HL-60 (cell line): Measurements from ENCODE around the gene MPP4.

Source experiments
- DNase-seq, 2 experiments: peaks; one replicate each; pipeline ENCODE4 v3.0.0-alpha.2; 2010 to 2020; ENCODE audit warnings: low read depth in 1 of 2, low spot score in 1 of 2
- H3K27ac ChIP-seq: fragments of 250-450 bp; sonication (Bioruptor Pico); replicated peaks from 2 replicates; pipeline ENCODE4 v1.5.1; 2020; ENCODE audit warnings: mild to moderate bottlenecking, moderate library complexity
- H3K27me3 ChIP-seq: fragments of 250-450 bp; sonication (Bioruptor Pico); 2 replicates; pipeline ENCODE4 v1.5.1; 2021; ENCODE audit warnings: mild to moderate bottlenecking, moderate library complexity; ENCODE audit not compliant: insufficient read depth, poor library complexity, severe bottlenecking
- H3K4me3 ChIP-seq: replicated peaks from 2 replicates; pipeline ENCODE4 v1.5.1; 2011; ENCODE audit warnings: mild to moderate bottlenecking, control low read depth, low read length; ENCODE audit not compliant: insufficient read depth
- CTCF ChIP-seq: IDR thresholded peaks from one replicate; pipeline ENCODE4 v1.5.1; 2011; ENCODE audit warnings: low read length, control low read depth, inconsistent platforms; ENCODE audit not compliant: insufficient read depth
- GABPA ChIP-seq: IDR thresholded peaks from 2 replicates; pipeline ENCODE4 v1.6.1; 2012; ENCODE audit warnings: low read depth
- POLR2AphosphoS5 ChIP-seq: IDR thresholded peaks from 2 replicates; pipeline ENCODE4 v1.6.1; 2012; ENCODE audit warnings: low read depth
- REST ChIP-seq: IDR thresholded peaks from 2 replicates; pipeline ENCODE4 v1.6.1; 2012; ENCODE audit warnings: low read depth; ENCODE audit not compliant: insufficient replicate concordance
- SPI1 ChIP-seq: IDR thresholded peaks from 2 replicates; pipeline ENCODE4 v1.6.1; 2012; ENCODE audit warnings: low read depth, mild to moderate bottlenecking, borderline replicate concordance

Gene MPP4

GRCh38 chr2:201712726-201713125 lies 14.3 kb upstream of the MPP4 start:
- H3K27ac ChIP-seq: no peak overlapping the region
- TF ChIP-seq POLR2AphosphoS5 (no peak), GABPA (no peak), SPI1 (no peak), CTCF (no peak), REST (no peak)
- no peak for DNase-seq
- no peaks in the 10 kb centered on the region for H3K27me3 ChIP-seq
- H3K4me3 ChIP-seq: no peak overlapping the region

GRCh38 chr2:201709747-201710146 lies 11.3 kb upstream of the MPP4 start:
- Histone ChIP-seq H3K27ac (no peak overlapping the region), H3K4me3 (no peak overlapping the region), H3K27me3 (no peaks in the 10 kb centered on the region)
- TF ChIP-seq REST (no peak), GABPA (no peak), SPI1 (no peak), POLR2AphosphoS5 (no peak), CTCF (no peak)
- no peak for DNase-seq

- TF ChIP-seq REST (no peak), GABPA (no peak), POLR2AphosphoS5 (no peak), SPI1 (no peak), CTCF (no peak)
- Histone ChIP-seq H3K27ac (no peak overlapping the region), H3K27me3 (no peaks in the 10 kb centered on the region), H3K4me3 (no peak overlapping the region)
- DNase-seq: no peak
These were observed 10.6 kb upstream of the MPP4 start for GRCh38 chr2:201709049-201709448.
